GM19463 (cell line): ENCODE data around the gene KLHDC4.

Experiments
- ATAC-seq: cut with Tn5 transposase; IDR thresholded peaks from one replicate; pipeline ENCODE4 v1.9.1; 2021; ENCODE audit warnings: mild to moderate bottlenecking, moderate library complexity; ENCODE audit not compliant: unreplicated experiment

The KLHDC4 gene

DNA sequence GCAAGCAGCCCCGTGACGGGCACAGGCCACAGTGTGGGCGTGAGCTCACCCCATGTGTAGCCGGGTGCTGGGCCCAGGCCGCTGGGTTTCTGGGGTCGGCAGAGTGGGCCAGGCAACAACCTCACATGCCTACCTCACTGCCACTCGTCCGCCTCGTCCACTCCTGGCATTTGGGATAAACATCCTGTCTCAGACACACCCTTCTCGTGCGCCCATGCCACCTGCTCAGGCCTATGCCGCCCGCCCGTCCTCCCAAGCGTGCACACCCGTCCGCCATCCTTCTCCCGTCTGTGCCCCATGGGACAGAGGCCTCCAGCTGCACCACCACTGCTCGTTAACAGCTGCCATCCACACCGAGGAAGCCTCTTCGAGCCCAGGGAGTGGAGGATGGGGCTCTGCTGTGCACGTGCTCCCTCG is 64.3 kb downstream of the KLHDC4 start:
- ATAC-seq = no peak

DNA sequence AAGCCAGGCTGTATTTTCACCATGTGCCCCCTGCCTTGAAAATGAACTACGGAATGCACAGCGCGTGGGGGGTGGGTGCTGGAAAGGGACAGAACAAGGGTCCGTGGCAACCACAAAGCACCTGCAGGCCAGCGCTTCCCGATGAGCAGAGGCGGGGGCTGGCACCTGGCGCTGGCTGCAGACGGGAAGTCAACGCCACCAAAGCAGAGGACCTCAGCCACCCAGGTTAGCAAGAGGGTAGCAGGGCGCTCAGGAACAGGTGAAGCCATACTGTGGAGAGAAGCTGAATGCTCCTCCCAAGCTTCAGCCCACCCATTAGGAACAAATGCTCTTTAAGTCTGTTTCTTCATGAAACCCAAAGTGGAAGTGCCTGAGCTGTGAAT is 64.7 kb downstream of the KLHDC4 start:
- no peak for ATAC-seq

DNA sequence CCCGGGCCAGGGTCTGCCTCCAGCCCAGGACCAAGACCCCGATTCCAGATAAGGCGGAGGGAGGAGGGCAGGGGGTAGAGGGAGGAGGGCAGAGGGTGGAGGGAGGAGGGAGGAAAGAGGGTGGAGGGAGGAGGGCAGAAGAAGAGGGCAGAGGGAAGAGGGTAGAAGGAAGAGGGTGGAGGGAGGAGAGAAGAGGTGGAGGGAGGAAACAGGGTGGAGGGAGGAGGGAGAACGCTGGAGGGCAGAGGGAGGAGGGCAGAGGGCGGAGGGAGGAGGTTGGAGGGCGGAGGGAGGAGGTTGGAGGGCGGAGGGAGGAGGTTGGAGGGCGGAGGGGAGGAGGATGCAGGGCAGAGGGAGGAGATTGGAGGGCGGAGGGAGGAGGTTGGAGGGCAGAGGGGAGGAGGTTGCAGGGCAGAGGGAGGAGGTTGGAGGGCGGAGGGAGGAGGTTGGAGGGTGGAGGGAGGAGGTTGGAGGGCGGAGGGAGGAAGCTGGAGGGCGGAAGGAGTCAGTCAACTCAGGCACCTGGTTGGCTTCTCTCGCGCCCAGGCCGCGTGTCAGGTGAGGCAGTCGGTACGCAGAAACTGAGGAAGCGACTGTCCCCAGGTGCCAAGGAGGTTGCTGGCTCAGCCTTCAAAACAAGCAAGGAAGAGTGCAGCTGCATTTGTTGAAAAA is 65.2 kb downstream of the KLHDC4 start:
- ATAC-seq = no peak

DNA sequence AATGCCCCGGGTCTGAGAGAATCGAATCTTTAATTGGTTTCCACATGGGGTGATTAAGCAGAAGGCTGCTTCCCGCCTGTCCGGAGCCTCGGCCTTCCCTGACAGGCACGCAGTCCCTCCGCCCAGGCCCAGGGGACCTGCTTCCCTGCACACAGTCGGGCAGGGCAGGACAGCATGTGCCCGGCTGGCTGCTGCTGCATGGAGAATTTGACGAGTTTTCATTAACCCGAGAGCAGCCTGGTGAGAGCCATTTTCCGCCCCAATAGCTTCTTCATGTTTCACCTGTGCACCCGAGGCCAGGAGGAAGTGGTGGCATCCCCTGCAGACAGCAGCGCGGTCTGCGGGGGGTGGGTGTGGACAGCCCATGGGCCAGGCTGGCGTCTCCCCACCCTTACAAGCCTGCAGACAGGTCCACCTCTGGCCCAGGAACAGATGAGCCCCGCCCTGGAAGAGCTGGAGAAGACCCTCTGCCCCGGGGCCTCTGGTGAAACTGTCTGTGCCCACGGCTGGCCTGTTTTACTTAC is 67.0 kb downstream of the KLHDC4 start:
- ATAC-seq = no peak

DNA sequence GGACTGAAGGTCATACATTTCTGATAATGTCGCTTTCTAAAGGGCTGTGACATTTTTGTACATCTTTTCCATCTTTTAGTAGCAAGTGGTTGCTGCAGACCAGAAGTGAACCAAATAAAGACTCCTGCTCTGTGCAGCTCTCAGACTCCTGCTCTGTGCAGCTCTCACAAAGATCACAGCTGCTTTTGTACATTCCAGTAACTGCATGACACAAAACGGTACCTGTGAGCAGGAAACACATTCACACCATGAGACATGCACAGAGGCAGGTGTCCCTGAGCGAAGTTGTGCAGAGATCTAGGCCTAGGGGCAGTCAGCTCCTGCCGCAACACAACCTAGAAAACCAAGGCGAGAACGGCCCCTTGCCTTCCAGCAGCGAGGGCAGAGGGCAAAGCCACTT is 67.5 kb downstream of the KLHDC4 start:
- ATAC-seq = peak; percentile 31

DNA sequence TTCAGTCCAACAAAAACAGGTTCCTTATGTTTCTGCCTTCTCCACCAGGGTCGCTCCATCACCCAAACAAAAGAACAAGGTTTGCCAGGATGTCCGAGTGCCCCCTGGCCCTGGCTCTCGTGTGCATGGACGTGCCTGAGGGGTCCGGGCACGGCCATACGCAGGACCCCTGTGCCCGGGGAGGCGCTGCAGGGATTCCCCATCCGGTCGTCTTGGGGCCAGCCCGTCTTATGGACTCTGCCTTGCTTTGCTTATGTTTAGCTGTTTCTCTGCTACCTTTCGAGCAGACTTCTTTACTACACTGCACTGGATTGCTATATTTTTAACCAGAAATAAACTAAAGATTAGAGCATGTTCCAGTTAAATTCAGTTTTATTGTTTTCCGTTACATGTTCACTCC is 68.0 kb downstream of the KLHDC4 start:
- no peak for ATAC-seq

DNA sequence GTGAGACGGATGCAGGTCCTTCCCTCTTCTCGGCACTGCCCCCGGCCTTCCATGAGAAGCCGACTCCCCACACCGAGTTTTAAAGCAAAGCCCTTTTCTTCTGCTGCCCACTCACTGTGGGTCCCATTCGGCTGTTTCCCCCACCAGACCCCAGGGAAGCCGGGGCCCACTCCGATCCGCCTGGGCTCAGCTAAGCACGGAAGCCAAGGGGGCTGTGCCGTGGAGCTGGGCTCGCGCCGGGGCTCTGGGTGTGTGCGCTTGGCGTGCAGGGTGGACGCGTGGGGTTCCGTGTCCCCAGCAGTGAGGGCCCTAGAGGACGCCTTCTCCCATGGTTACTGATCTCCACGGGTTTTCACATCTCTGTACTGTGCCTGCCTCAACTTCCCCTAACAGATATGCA is 68.5 kb downstream of the KLHDC4 start:
- ATAC-seq = no peak

DNA sequence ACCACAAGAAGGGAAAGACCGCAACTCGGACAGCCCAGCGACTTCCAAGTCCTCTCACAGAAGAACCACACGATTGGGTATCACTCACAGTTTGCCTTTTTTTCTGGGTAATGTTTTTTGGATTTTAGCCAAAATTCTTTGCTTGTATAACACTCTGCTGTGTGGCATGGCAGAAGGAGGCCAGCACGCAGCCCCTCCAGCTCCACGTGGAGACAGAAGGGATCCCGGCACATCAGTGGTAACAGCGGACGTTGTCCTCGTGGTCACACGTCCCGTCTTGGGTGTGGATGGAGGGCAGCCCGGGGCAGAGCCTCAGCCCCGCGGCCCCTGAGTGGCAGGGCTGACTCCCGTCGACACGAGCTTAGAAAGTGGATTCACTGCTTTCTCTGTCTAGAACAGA is 69.1 kb downstream of the KLHDC4 start:
- ATAC-seq = no peak

DNA sequence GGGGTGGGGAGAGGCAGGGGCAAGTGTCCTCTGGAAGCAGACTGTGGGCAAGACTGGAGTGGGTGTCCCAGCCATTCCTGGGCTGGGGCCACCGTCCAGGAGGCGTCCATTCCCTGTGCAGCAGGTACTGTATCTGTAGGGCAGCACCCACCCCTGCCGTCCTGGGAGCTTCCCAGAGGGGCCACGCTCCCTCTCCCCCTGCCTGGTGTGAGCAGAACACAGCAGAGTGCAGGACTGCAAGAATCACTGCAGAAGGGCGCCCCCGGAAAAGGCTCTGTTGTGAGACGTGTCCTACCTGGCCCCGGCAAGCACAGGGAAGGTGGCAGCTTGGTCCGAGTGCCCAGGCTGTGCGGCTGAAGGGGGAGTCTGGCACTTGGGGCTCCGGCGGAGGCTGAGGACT is 70.3 kb downstream of the KLHDC4 start:
- no peak for ATAC-seq

DNA sequence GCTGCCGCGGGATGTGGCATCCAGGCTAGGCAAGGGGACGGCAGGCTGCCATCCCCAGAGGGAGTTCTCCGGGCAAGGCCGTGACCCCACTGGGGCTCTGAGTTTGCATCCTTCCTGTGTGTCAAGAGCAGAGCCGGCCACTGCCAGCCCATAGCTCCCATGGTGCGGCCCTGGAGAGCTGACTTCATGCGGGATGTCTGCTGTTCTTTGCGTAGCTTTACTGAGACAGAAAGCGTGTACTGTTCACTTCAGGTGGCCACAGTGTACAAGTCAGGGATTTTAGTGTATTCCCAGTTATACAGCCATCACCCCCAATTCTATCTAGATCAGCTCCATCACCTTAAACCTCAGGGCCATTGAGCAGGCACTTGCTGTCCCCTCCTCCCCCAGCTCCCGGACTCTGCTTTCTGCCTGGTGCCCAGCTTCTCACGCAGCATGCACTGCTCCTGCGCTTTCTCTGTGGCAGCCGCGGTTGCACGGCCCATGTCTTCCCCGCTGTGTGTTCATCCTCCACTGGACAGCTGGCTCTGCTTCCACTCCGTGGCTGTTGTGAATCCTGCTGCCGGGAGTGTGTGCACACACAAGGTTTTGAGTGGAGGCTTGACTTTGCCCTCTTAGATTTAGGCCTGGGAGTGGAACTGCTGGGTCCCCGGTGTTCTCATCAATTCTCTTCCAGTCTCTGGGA is 71.2 kb downstream of the KLHDC4 start:
- no peak for ATAC-seq

DNA sequence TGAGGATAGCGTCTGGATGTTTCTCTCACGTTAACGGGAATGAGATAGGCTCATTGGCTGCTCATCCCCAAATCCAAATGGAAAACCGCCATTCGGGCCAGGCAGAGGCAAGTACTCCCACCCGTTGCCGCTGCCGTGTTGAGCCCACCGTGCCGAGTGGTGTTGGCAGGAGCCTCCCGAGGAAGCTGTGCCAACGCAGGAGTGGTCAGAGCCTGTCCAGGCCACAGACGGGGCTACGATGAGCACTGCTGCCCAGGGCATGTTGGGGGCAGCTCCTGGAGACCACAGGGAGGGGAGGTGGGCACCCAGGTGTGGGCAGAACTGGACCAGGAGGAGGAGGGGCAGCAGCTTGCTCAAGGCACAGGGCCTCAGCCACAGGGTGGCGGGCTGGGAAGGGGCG is 72.0 kb downstream of the KLHDC4 start:
- ATAC-seq = no peak

DNA sequence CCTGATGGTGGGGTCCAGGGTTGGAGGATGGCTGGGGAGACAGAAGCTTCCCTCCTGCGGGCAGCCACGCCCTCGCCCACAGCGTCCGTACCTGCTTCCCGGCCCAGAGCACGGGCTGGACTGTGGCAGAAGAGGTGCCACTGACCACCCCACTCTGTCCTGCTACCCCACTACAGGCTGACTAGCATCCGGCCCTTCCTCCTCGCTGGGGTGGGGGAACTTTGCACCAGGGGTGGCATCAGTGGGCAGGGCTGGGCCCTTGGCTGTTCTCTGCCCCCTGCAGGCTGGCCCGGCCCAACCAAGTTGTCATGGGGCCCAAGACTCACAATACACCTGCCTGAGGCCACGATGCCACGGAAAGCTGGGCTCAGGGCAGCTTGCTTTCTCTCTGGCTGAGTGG is 73.0 kb downstream of the KLHDC4 start:
- ATAC-seq = no peak

DNA sequence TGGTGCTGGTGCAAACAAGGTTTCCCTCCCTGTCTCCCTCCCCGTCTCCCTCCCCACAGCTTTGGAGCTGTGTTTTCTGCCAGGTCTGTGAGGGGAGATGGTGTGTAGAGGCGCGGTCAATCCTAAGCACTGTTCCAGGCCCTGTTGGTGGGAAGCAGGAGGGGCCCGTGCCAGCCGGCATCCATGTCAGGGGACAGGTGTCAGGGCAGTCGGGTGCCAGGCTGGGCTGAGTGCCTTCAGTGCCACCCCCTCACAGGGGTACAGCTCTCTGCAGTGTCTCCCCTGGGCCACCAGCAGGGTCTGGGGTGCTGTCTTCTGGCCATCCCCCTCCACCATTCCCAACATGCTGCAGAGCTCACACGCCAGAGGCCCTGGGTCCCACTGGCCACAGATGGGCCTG is 73.6 kb downstream of the KLHDC4 start:
- ATAC-seq = no peak

DNA sequence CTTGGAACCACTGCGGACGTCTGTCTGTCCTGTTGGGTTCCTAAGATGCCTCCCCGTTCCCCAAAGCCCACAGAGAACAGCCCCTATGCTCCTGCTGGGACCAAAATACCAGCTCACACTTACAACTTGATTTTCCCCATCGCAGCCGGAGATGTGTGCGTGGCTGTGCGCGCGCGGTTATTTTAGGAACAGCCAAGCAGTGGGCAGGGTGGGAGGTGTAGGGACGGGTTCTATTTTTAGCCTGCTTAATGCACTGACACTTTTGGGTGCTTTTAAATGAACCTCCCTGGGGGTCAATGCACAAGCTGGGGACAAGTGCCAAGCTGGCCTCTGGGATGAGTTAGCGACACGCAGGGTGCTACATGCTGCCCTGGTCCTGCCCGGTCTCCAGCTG is 74.1 kb downstream of the KLHDC4 start:
- ATAC-seq = no peak

DNA sequence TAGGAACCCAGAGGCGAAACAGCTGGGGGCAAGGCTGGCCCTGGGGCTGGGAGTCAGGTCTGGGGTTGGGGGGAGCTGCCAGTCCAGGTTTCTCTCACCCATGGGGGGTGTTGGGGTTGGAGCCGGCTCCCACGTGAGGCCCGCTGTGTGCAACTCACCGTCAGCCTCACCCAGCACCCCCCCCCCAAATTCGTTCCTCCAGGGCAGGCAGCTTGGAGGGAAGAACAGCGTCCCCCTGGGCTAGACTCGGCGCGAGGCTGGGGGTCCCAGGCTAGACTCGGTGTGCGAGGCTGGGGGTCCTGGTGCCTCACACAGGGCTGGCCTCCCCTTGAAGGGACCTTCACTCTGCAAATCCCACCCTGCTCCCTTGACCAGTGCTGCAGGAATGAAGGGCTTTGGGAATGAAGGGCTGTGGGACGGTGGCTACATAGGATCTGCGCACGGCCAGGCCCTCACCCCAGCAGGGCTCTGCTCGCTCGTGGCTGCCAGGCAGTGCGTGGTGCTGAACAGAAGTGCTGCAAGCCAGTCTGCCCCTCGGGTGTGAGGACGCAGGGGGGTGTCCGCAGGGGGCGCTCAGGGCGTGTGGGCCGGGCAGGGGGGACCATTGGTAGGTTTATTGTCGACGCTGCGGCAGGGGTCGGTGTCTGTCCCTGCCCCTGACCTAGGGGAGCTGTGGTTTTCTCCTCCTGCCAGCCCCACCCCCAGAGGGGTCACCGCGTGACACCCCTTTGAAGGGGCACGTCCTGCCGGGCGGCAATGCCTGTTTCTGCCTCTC is 74.7 kb downstream of the KLHDC4 start:
- no peak for ATAC-seq

DNA sequence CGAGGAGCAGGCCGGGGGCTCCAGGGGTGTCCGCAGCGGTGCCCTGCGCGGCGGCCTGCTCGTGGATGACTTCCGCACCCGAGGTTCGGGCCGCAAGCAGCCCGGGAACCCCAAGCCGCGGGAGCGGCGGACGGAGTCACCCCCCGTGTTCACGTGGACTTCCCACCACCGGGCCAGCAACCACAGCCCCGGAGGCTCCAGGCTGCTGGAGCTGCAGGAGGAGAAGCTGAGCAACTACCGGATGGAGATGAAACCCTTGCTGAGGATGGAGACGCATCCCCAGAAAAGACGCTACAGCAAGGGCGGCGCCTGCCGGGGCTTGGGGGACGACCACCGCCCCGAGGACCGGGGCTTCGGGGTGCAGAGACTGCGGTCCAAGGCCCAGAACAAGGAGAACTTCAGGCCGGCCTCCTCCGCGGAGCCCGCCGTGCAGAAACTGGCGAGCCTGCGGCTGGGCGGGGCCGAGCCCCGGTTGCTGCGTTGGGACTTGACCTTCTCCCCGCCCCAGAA is 75.8 kb downstream of the KLHDC4 start:
- no peak for ATAC-seq

DNA sequence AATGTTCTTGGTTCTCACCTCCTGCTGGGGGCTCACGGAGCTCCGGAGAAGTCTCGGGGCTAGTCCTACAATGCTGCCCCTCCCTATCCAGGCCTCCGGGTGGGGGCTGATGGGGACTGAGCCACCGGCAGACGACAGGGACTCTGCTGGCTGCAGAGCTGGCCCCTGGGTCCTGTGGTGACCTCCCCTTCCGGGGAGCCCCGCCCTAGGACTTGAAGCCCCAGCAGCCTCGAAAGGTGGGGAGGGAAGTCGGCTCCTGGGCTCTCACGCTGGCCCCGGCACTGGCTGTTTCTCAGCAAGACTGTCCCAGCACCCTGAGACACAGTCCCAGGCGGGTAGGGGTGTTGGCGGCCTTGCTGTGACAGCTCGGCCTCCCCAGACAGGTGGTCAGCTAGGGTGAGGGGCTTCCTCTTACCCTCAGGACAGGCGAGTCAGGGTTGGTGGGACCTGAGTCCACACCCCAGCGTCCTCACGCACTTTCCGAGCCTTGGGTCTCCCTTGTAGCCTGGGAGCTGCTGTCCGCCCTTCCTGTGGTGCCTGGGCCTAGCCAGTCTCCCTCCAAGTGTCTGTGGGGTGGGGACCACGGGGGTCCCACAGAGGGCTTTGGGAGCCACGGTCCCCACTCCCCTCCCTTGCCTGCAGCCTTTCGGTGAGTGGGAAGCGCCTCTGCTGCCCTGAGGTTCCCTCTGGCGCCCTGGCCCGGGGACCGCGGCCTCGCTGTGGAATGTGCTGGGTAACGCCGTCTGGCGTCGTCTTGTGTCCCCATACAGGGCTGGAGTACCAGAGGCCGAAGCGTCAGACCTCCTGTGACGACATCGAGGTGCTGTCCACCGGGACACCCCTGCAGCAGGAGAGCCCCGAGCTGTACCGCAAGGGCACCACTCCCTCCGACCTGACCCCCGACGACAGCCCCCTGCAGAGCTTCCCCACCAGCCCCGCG is 76.6 kb downstream of the KLHDC4 start:
- no peak for ATAC-seq

DNA sequence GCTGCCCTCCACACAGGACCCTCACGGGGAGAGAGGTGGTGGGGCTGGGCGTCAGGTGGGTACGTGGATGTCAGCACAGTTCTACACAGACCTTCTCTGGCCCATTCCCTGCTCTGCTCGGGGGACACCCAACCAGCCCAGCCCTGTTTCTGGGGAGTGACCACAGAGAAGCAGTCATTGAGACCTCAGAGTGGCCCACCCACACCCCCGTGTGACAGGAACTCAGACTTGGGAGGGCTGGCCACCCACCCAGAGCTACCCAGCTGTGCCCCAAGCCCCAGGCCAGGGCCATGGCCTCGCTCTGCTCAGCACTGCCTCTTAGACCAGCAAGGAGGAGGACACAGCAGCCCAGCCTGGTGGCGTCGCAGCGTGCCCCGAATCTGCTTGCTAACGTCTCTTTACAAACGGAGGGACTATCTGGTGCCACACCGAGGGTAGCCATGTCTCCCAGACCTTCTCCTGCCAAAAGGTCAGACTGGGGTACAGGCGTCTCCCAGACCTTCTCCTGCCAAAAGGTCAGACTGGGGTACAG is 77.7 kb downstream of the KLHDC4 start:
- ATAC-seq = no peak

DNA sequence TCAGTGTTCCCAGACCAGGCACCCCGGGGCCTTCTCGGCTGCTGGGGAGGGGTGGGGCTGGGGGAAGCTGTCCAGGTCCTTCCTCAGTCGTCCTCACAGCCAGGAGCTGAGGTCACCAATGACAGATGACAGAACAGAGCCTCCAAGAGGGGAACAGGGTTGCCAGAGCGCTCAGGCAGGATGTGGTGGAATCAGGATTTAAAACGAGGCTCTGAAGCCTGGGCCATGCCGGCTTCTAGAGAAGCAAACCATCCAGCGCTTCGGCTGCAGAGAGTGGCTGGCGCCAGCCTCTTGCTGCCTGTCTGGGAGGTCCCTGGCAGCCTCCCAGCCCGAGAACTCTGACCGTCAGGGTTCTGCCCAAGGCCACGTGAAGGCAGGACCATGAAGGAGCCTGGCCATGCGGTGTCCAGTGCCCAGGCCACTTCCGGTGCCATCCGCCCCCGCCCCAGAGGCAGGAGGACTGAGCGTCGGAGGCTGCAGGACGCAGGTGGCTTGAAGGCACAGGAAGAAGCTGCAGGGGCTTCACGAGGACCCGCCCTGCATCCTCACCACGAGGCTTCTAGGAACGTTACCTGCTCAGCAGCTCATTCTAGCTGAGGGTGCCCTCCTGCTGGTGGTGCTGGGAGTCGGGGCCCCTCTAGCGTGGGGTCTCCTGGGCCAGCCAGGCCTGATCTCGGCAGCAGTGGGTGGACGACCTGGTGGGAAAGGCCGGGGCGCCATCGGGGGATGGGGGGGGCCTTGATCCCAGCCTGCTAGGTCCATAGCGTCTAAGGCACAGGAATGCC is 78.5 kb downstream of the KLHDC4 start:
- ATAC-seq = no peak

DNA sequence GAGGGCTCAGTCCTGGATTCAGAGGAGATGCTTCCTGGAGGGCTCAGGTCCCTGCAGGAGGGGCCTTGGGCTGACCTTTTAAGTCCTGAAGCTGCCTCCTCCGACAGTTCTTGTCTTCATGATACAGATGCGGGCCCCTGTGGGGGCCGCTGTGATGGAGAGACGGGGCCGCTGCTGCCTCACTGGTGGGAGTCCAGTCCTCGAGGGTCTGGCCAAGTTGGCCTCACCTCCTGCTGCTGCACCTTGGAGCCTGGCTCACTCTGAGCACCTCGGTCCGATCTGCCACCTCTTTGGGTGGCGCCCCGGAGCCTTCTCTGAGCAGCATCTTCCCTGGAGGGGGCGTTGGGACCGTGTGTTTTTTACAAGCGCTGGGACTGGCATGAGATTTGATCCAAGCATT is 79.1 kb downstream of the KLHDC4 start:
- no peak for ATAC-seq
